ENCODE measurements around the gene GAS2L2. TPM values are rescaled to one million over a fixed set of nuclear protein-coding genes. Genes with fewer than 3 reads are reported as not detected.

The GAS2L2 gene
- total and polyA plus RNA-seq, 7 donors = 0.06 TPM; not detected in 6

DNA sequence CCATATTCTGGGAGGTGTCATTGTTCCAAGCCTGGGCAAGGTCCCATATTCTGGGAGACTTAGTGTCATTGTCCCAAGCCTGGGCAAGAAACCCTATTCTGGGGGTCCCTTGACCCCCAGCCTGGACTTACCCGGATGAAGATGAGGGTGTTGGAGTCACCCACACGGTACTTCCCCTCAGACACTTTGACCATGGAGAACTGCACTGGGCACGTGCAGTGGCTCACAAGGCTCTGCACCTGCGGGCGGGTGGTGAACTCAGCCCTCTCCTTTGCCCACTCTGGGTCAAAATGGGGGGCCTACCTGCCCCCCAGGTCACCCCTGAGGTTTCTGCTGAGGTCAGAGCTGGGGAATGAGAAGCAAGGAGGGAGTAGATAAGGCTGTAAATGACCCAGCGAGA is 4.1 kb downstream of the GAS2L2 start:
- DNase-seq = no peak
- Histone ChIP-seq H3K4me1 (peaks cover 0 to 20% (median 13%) of the 10 kb centered on the region in 4 donors), H3K4me3 (no peak overlapping the region), H3K36me3 (no peaks in the 10 kb centered on the region), H3K27me3 (peaks cover 20 to 74% (median 48%) of the 10 kb centered on the region in 3 donors), H3K27ac (no peak overlapping the region), H3K9me3 (no peaks in the 10 kb centered on the region)
- TF ChIP-seq POLR2AphosphoS5 (IDR thresholded peaks at IDR 0.05) = no peak
- TF ChIP-seq EP300 (IDR thresholded peaks at IDR 0.05) = no peak
- TF ChIP-seq, protein P1, sequence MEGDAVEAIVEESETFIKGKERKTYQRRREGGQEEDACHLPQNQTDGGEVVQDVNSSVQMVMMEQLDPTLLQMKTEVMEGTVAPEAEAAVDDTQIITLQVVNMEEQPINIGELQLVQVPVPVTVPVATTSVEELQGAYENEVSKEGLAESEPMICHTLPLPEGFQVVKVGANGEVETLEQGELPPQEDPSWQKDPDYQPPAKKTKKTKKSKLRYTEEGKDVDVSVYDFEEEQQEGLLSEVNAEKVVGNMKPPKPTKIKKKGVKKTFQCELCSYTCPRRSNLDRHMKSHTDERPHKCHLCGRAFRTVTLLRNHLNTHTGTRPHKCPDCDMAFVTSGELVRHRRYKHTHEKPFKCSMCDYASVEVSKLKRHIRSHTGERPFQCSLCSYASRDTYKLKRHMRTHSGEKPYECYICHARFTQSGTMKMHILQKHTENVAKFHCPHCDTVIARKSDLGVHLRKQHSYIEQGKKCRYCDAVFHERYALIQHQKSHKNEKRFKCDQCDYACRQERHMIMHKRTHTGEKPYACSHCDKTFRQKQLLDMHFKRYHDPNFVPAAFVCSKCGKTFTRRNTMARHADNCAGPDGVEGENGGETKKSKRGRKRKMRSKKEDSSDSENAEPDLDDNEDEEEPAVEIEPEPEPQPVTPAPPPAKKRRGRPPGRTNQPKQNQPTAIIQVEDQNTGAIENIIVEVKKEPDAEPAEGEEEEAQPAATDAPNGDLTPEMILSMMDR (IDR thresholded peaks at IDR 0.05) = no peak
- TF ChIP-seq POLR2A (IDR thresholded peaks at IDR 0.05) = no peak
- intact Hi-C loops (cut with DNase I) = loop anchor here (5.0 to 10.0 kb wide), 5 partner anchors 84 to 584 kb away; partner anchors contain the start of gene SLFN12L
- WGBS, 2 donors = 69 to 83% methylated on average over 6 of the region's 6 CpGs

DNA sequence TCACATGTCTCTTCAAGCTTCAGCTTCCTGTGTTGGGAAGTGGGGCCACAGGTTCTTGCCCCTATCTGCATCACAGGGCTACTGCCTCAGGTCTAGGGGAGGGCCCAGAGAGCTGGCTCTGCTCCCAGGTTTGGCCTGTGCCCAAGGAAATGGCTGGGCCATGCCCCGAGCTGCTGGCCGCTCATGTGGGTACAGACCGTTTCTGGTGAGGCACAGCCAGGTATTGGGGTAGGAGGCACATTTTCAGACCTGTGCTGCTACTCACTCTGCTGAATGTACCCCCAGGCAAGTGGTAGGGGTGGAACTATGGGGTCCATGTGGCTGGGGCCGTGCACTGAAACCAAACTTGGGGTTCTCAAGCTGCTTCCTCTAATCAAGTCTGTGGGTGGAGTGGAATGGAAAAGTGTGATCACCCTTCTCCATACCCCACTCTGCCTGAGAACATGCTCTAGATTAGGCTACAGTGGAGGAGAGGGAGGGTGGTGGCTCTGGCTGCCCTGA is 4.6 kb downstream of the GAS2L2 start:
- H3K4me1 ChIP-seq = peaks cover 0 to 19% (median 13%) of the 10 kb centered on the region in 4 donors
- H3K9me3 ChIP-seq = no peaks in the 10 kb centered on the region
- no peaks in the 10 kb centered on the region for H3K36me3 ChIP-seq
- DNase-seq = no peak
- intact Hi-C loops (cut with DNase I) = loop anchor here (5.0 to 10.0 kb wide), 5 partner anchors 84 to 584 kb away; partner anchors contain the start of gene SLFN12L
- 14 to 45% methylated on average over 4 of the region's 4 CpGs for WGBS, 2 donors
- TF ChIP-seq POLR2AphosphoS5 (IDR thresholded peaks at IDR 0.05) = no peak
- H3K4me3 ChIP-seq = no peak overlapping the region
- no peak overlapping the region for H3K27ac ChIP-seq
- H3K27me3 ChIP-seq = peaks cover 25 to 79% (median 53%) of the 10 kb centered on the region in 3 donors

DNA sequence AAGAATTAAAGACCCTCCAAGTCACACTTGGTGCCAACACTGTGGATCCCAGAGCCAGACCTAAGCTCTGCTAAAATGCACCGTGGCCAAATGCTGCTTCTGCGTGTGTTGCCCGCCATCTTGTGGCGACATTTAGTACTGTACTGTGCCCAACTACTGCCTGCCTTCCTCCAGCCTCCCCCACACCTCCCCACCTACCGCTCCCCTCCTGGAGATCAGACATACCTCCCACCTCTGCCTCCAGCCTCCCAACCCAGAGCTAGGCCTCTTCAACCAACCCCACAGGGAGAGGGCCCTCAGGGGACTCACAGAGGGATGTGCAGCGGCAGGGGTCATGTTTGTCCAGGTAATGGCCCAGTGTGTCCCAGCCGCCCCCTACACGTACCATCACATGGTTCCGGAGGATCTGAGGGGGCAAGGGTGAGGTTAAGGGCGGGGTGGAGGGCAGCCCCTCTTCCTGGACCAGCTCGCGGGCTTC is 5.5 kb downstream of the GAS2L2 start:
- intact Hi-C loops (cut with DNase I) = loop anchor here (5.0 to 10.0 kb wide), 5 partner anchors 83 to 583 kb away; partner anchors contain the start of gene SLFN12L
- Histone ChIP-seq H3K4me3 (no peak overlapping the region), H3K27me3 (peaks cover 30 to 79% (median 55%) of the 10 kb centered on the region in 3 donors), H3K9me3 (no peaks in the 10 kb centered on the region), H3K36me3 (no peaks in the 10 kb centered on the region), H3K4me1 (peaks cover 0 to 13% (median 9%) of the 10 kb centered on the region in 4 donors), H3K27ac (no peak overlapping the region)
- WGBS, 2 donors = 27 to 40% methylated on average over 12 of the region's 12 CpGs
- peak; percentile 88 for DNase-seq
- TF ChIP-seq, protein P1 (IDR thresholded peaks at IDR 0.05) = peak; percentile 85 to 90 (median 87)
- no peak for TF ChIP-seq EP300 (IDR thresholded peaks at IDR 0.05)

DNA sequence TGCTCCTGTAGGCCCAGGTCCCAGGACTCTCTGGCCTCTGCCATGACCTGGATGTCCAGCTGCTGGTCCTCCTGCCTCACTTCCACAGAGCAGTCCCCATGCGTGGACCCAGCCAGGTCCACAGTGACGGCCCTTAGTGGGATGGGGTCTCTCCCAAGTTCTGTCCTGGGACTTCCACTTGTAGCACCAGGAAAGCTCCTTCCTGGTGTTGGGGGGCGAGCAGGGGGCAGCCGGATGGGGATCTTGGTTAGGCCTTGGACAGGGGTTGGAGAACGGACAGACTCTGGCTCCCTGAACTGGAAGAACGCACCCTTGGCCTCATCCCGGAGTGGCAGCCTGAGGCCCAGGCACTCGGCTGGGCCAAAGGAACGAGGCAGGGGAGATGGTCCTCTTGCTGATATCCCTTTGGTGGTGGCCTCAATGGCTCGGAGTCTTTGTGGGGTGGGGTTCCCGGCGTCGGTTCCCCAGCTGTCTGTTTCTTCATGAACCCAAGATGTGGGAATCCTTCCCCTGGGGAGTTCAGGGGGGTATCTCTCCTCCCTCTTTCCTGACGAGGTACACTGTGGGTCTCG is 7.2 kb downstream of the GAS2L2 start:
- TF ChIP-seq, protein P1 (IDR thresholded peaks at IDR 0.05) = no peak
- no peak for TF ChIP-seq EP300 (IDR thresholded peaks at IDR 0.05)
- TF ChIP-seq POLR2AphosphoS5 (IDR thresholded peaks at IDR 0.05) = no peak
- no peak for TF ChIP-seq POLR2A (IDR thresholded peaks at IDR 0.05)
- 85 to 89% methylated on average over 15 of the region's 15 CpGs for WGBS, 2 donors
- H3K27me3 ChIP-seq = peaks cover 36 to 85% (median 62%) of the 10 kb centered on the region in 3 donors
- no peak overlapping the region for H3K27ac ChIP-seq
- H3K4me3 ChIP-seq = no peak overlapping the region
- no peaks in the 10 kb centered on the region for H3K9me3 ChIP-seq
- no peak for DNase-seq
- intact Hi-C loops (cut with DNase I) = loop anchor here (5.0 to 10.0 kb wide), 5 partner anchors 81 to 581 kb away; partner anchors contain the start of gene SLFN12L
- no peaks in the 10 kb centered on the region for H3K36me3 ChIP-seq
- peaks cover 0 to 19% (median 14%) of the 10 kb centered on the region in 4 donors for H3K4me1 ChIP-seq

DNA sequence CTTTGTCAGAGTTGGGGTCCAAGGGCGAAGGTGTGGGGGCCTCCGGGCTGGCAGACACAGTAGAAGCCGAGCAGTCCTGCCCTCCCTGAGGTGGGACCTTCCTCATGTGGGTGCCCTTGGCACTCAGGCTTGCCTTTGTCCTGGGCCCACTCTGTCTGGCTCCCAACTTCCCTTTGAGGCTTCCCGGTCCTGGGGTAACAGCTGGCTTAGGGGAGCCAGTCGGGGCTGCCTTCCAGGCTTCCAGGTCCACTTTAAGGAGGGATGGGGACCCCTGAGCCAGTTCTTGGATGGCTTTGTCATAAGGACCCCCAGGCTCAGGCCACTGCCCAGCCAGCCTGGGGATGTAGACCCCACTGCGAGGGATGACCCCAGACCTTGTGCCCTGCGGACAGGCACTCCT is 7.8 kb downstream of the GAS2L2 start:
- H3K27ac ChIP-seq = no peak overlapping the region

More for the DNA sequence above, 7.8 kb downstream of the GAS2L2 start:
- Histone ChIP-seq H3K4me1 (peaks cover 0 to 16% (median 13%) of the 10 kb centered on the region in 4 donors), H3K27me3 (peaks cover 33 to 85% (median 59%) of the 10 kb centered on the region in 3 donors), H3K36me3 (no peaks in the 10 kb centered on the region), H3K4me3 (no peak overlapping the region), H3K9me3 (no peaks in the 10 kb centered on the region)
- intact Hi-C loops (cut with DNase I) = loop anchor here (5.0 to 10.0 kb wide), 5 partner anchors 80 to 580 kb away; partner anchors contain the start of gene SLFN12L
- 88 to 91% methylated on average over 7 of the region's 7 CpGs for WGBS, 2 donors
- DNase-seq = no peak
- TF ChIP-seq EP300 (IDR thresholded peaks at IDR 0.05) = no peak
- TF ChIP-seq POLR2A (IDR thresholded peaks at IDR 0.05) = no peak
- TF ChIP-seq POLR2AphosphoS5 (IDR thresholded peaks at IDR 0.05) = no peak
- TF ChIP-seq, protein P1 (IDR thresholded peaks at IDR 0.05) = no peak

Measured in sigmoid colon (tissue), 7 donors.